Measurements from ENCODE around the gene ELAC2.
A peak's percentile ranks its signal among the peaks of the same experiment; 100 is the strongest.

- TF ChIP-seq SRF (IDR thresholded peaks at IDR 0.05; ENCODE audit: low read depth in 2 of 2, low read length in 2 of 2) (peak in 1 of 2 experiments; percentile 49; a peak in 1 of 4 replicates), NR2C2 (IDR thresholded peaks at IDR 0.05; ENCODE audit: borderline replicate concordance, control insufficient read depth, insufficient read length, low read depth) (no peak)
Observed at GRCh38 chr17:13017655-13018459, at the start of gene ELAC2.

Measured in GM12878 (cell line).